ENCODE data around the gene PRADC1. TPM values are rescaled to one million over a fixed set of nuclear protein-coding genes. Genes with fewer than 3 reads are reported as not detected.

The PRADC1 gene
- total RNA-seq, 1 experiment from 2014 or later = 8.6 TPM

GRCh38 chr2:73281244-73281643 lies 48.2 kb upstream of the PRADC1 start:
- Histone ChIP-seq H3K9ac (ENCODE audit: low read length) (no peak overlapping the region), H3K9me2 (ENCODE audit: insufficient read depth) (no peaks in the 10 kb centered on the region), H3K79me2 (ENCODE audit: insufficient read depth, low read length) (peaks cover 77% of the 10 kb centered on the region), H4K20me1 (ENCODE audit: insufficient read depth) (peaks cover 4% of the 10 kb centered on the region; the same call in 1 of the 2 replicates), H3K4me1 (ENCODE audit: control insufficient read depth in 1 of 2, insufficient read depth in 2 of 2, low read length in 2 of 2) (peaks cover 11 to 36% of the 10 kb centered on the region in 2 experiments), H3K9me3 (ENCODE audit: control insufficient read depth in 1 of 2, insufficient read depth in 1 of 2, low read depth in 1 of 2, low read length in 2 of 2) (no peaks in the 10 kb centered on the region), H3K27ac (ENCODE audit: low read depth, low read length) (no peak overlapping the region), H3K4me2 (ENCODE audit: low read length) (no peak overlapping the region), H3K4me3 (replicated peaks in 1 of 2; ENCODE audit: low read depth in 1 of 2, low read length in 2 of 2) (no peak overlapping the region), H3K36me3 (ENCODE audit: control insufficient read depth in 1 of 2, insufficient read depth in 2 of 2, low read length in 2 of 2) (peaks cover 7 to 9% of the 10 kb centered on the region in 2 experiments; a peak in 3 of 4 replicates), H3K27me3 (ENCODE audit: insufficient read depth, low read length) (no peaks in the 10 kb centered on the region), H2AFZ (ENCODE audit: low read depth, low read length, poor library complexity, severe bottlenecking) (no peak overlapping the region)
- TF ChIP-seq TCF7L2 (IDR thresholded peaks at IDR 0.05; ENCODE audit: borderline replicate concordance, extremely low read depth, insufficient read depth, insufficient read length) (no peak), REST (IDR thresholded peaks at IDR 0.05; ENCODE audit: low read depth) (no peak), EGR1 (IDR thresholded peaks at IDR 0.05; ENCODE audit: low read depth) (no peak), POLR2A (IDR thresholded peaks at IDR 0.05; ENCODE audit: borderline replicate concordance, extremely low read depth, insufficient read depth, insufficient read length) (no peak), ELF1 (IDR thresholded peaks at IDR 0.05; ENCODE audit: borderline replicate concordance, low read depth) (no peak), EZH2phosphoT487 (IDR thresholded peaks at IDR 0.05; ENCODE audit: borderline replicate concordance) (no peak), SIN3A (IDR thresholded peaks at IDR 0.05; ENCODE audit: low read depth) (no peak), YY1 (IDR thresholded peaks at IDR 0.05; ENCODE audit: extremely low read depth, insufficient replicate concordance, low read depth, low read length) (no peak), CEBPB (IDR thresholded peaks at IDR 0.05; ENCODE audit: low read depth) (no peak), ZFX (IDR thresholded peaks at IDR 0.05) (no peak), SP1 (IDR thresholded peaks at IDR 0.05; ENCODE audit: low read depth) (no peak)
- TF ChIP-seq, protein P1, sequence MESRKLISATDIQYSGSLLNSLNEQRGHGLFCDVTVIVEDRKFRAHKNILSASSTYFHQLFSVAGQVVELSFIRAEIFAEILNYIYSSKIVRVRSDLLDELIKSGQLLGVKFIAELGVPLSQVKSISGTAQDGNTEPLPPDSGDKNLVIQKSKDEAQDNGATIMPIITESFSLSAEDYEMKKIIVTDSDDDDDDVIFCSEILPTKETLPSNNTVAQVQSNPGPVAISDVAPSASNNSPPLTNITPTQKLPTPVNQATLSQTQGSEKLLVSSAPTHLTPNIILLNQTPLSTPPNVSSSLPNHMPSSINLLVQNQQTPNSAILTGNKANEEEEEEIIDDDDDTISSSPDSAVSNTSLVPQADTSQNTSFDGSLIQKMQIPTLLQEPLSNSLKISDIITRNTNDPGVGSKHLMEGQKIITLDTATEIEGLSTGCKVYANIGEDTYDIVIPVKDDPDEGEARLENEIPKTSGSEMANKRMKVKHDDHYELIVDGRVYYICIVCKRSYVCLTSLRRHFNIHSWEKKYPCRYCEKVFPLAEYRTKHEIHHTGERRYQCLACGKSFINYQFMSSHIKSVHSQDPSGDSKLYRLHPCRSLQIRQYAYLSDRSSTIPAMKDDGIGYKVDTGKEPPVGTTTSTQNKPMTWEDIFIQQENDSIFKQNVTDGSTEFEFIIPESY (IDR thresholded peaks at IDR 0.05; ENCODE audit: extremely low read depth, insufficient replicate concordance, low read length) = no peak
- TF ChIP-seq, protein P2, sequence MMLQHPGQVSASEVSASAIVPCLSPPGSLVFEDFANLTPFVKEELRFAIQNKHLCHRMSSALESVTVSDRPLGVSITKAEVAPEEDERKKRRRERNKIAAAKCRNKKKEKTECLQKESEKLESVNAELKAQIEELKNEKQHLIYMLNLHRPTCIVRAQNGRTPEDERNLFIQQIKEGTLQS (IDR thresholded peaks at IDR 0.05) = no peak
- DNase-seq (ENCODE audit: low read depth, low spot score) (no peak), ATAC-seq (no peak)
- BruUV-seq (replicated peaks) = no TSS peak
- CTCF ChIA-PET = no interaction called here
- POLR2A ChIA-PET = no interaction called here
- intact Hi-C loops (cut with micrococcal nuclease) = no loop called here
- RAD21 ChIA-PET (ENCODE audit: low non-redundant PET in 1 of 2, low total read pairs in 2 of 2, uncharacterized antibody in 2 of 2, unreplicated experiment in 2 of 2) = no interaction called here

Measured in HCT116 (cell line).